AG04449 (cell line): Measurements from ENCODE around the gene ZBTB17.
A peak's percentile ranks its signal among the peaks of the same experiment; 100 is the strongest.

Experiments used
- CTCF ChIA-PET: fragments of 350-600 bp; formaldehyde crosslinking; extraction: SDS; loops from one replicate; lab custom pipeline; 2021; ENCODE audit warnings: antibody characterized with exemption; lab: Yijun Ruan, JAX
- POLR2A ChIA-PET: fragments of 400-600, 350-600 bp; formaldehyde crosslinking; extraction: SDS; loops from one replicate; lab custom pipeline; 2020; ENCODE audit warnings: antibody characterized with exemption, inconsistent platforms; lab: Yijun Ruan, JAX
- DNase-seq: peaks from one replicate; pipeline ENCODE4 v3.0.0-alpha.2; 2010; ENCODE audit warnings: low read depth, low spot score
- H3K4me3 ChIP-seq: 2 replicates; pipeline ENCODE4 v1.5.1; 2011; ENCODE audit warnings: low read depth, mild to moderate bottlenecking, control low read depth, low read length
- TF ChIP-seq, protein P1 (sequence below): IDR thresholded peaks from one replicate; pipeline ENCODE4 v1.5.1; 2011; ENCODE audit warnings: mild to moderate bottlenecking, moderate library complexity, low read length, control low read depth, inconsistent platforms; ENCODE audit not compliant: insufficient read depth; ENCODE audit errors: missing control alignments

ZBTB17 gene

DNA sequence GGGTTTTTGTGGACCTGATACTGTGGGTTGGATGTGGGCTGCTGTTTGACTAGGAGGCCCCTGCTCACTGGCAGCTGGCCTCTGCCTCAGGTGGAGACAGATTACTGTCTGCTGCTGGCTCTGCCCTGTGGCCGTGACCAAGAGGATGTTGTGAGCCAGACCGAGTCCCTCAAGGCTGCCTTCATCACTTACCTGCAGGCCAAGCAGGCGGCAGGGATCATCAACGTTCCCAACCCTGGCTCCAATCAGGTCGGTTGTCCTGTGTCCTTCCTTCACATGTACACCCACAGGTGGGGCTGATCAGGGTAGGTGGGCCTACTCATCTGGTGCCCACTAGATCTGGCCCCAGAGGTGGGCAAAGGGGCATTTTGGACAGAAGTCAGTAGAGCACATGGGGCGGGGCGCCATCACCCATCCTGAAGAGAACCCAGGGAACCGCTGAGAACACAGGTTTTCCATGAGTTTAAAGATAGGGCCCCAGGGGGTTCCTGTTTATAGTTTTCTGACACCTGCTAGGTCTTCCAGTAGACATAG, 37.2 kb downstream of the ZBTB17 start:
- TF ChIP-seq, protein P1, sequence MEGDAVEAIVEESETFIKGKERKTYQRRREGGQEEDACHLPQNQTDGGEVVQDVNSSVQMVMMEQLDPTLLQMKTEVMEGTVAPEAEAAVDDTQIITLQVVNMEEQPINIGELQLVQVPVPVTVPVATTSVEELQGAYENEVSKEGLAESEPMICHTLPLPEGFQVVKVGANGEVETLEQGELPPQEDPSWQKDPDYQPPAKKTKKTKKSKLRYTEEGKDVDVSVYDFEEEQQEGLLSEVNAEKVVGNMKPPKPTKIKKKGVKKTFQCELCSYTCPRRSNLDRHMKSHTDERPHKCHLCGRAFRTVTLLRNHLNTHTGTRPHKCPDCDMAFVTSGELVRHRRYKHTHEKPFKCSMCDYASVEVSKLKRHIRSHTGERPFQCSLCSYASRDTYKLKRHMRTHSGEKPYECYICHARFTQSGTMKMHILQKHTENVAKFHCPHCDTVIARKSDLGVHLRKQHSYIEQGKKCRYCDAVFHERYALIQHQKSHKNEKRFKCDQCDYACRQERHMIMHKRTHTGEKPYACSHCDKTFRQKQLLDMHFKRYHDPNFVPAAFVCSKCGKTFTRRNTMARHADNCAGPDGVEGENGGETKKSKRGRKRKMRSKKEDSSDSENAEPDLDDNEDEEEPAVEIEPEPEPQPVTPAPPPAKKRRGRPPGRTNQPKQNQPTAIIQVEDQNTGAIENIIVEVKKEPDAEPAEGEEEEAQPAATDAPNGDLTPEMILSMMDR: no peak
- no peak for DNase-seq
- CTCF ChIA-PET: interaction anchor here (1.8 to 2.6 kb wide), 4 partner anchors 11 to 148 kb away, joined by 6 to 9 read pairs (median 8); no protein-coding TSS in a partner anchor
- POLR2A ChIA-PET: interaction anchor here (1.0 kb wide), 1 partner anchor 11 kb away, joined by 4 read pairs; no protein-coding TSS in a partner anchor
- H3K4me3 ChIP-seq: no peak overlapping the region

- ChIA-PET POLR2A (interaction anchor here (1.0 to 1.3 kb wide), 2 partner anchors 12 to 13 kb away, joined by 4 to 5 read pairs; no protein-coding TSS in a partner anchor), CTCF (interaction anchor here (0.8 to 2.6 kb wide), 9 partner anchors 10 to 147 kb away, joined by 3 to 9 read pairs (median 4); no protein-coding TSS in a partner anchor)
- TF ChIP-seq, protein P1: peak; percentile 5
- DNase-seq: no peak
- H3K4me3 ChIP-seq: no peak overlapping the region
These were observed 38.2 kb downstream of the ZBTB17 start for GRCh38 chr1:15937706-15938168.

GRCh38 chr1:15937146-15937545, 38.8 kb downstream of the ZBTB17 start:
- ChIA-PET CTCF (interaction anchor here (0.8 to 2.6 kb wide), 10 partner anchors 10 to 146 kb away, joined by 3 to 9 read pairs (median 4); no protein-coding TSS in a partner anchor), POLR2A (interaction anchor here (1.3 kb wide), 1 partner anchor 14 kb away, joined by 5 read pairs; no protein-coding TSS in a partner anchor)
- TF ChIP-seq, protein P1: no peak
- no peak overlapping the region for H3K4me3 ChIP-seq
- no peak for DNase-seq

GRCh38 chr1:15936025-15936424, 39.9 kb downstream of the ZBTB17 start:
- H3K4me3 ChIP-seq: no peak overlapping the region
- ChIA-PET CTCF (interaction anchor here (0.6 to 2.6 kb wide), 6 partner anchors 9 to 144 kb away, joined by 3 to 9 read pairs (median 4); no protein-coding TSS in a partner anchor), POLR2A (no interaction called here)
- TF ChIP-seq, protein P1: no peak
- no peak for DNase-seq

GRCh38 chr1:15935056-15935950, 40.6 kb downstream of the ZBTB17 start:
- POLR2A ChIA-PET: no interaction called here

More at GRCh38 chr1:15935056-15935950, 40.6 kb downstream of the ZBTB17 start:
- TF ChIP-seq, protein P1: no peak
- CTCF ChIA-PET: interaction anchor here (1.1 to 1.4 kb wide), 2 partner anchors 60 to 143 kb away, joined by 4 to 5 read pairs; no protein-coding TSS in a partner anchor
- no peak for DNase-seq
- H3K4me3 ChIP-seq: no peak overlapping the region
